ENCODE measurements around the gene BIN2.
"Not testable (repeated sequence)": the region's sequence is repeated elsewhere in the genome, so short reads cannot be mapped to it uniquely, and the experiment has no call there.

The BIN2 gene

GRCh38 chr12:51293696-51294095 lies 30.3 kb downstream of the BIN2 start:
- no peak for DNase-seq (ENCODE audit: low read depth)
- H3K4me3 ChIP-seq (ENCODE audit: low read length), result no peak overlapping the region
- TF ChIP-seq, protein P1, sequence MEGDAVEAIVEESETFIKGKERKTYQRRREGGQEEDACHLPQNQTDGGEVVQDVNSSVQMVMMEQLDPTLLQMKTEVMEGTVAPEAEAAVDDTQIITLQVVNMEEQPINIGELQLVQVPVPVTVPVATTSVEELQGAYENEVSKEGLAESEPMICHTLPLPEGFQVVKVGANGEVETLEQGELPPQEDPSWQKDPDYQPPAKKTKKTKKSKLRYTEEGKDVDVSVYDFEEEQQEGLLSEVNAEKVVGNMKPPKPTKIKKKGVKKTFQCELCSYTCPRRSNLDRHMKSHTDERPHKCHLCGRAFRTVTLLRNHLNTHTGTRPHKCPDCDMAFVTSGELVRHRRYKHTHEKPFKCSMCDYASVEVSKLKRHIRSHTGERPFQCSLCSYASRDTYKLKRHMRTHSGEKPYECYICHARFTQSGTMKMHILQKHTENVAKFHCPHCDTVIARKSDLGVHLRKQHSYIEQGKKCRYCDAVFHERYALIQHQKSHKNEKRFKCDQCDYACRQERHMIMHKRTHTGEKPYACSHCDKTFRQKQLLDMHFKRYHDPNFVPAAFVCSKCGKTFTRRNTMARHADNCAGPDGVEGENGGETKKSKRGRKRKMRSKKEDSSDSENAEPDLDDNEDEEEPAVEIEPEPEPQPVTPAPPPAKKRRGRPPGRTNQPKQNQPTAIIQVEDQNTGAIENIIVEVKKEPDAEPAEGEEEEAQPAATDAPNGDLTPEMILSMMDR (conservative IDR thresholded peaks at IDR 0.05; ENCODE audit: low read depth, low read length), result no peak

- not testable (repeated sequence) for H3K4me3 ChIP-seq (ENCODE audit: low read length); DNase-seq (ENCODE audit: low read depth)
These were observed 32.1 kb downstream of the BIN2 start for GRCh38 chr12:51291603-51292513.

DNA sequence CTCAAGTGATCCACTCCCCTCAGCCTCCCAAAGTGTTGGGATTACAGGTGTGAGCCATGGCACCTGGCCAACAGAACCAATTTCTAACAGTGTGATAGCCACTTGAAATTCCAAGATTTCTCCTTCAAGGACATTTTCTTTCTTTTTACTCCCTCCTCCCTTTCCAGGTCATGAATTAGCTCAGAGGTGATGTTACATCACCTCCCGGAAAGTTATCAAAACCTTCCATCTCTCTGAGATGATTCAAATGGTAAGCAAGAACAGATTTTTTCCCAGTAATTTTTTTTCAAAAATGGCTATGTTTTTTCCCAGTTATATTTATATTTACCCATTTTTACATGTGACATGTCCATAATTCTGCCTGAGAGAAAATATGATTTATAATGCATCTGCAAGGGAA lies 38.1 kb downstream of the BIN2 start:
- no peak for DNase-seq (ENCODE audit: low read depth)
- TF ChIP-seq, protein P1 (conservative IDR thresholded peaks at IDR 0.05; ENCODE audit: low read depth, low read length), result no peak
- no peak overlapping the region for H3K4me3 ChIP-seq (ENCODE audit: low read length)

DNA sequence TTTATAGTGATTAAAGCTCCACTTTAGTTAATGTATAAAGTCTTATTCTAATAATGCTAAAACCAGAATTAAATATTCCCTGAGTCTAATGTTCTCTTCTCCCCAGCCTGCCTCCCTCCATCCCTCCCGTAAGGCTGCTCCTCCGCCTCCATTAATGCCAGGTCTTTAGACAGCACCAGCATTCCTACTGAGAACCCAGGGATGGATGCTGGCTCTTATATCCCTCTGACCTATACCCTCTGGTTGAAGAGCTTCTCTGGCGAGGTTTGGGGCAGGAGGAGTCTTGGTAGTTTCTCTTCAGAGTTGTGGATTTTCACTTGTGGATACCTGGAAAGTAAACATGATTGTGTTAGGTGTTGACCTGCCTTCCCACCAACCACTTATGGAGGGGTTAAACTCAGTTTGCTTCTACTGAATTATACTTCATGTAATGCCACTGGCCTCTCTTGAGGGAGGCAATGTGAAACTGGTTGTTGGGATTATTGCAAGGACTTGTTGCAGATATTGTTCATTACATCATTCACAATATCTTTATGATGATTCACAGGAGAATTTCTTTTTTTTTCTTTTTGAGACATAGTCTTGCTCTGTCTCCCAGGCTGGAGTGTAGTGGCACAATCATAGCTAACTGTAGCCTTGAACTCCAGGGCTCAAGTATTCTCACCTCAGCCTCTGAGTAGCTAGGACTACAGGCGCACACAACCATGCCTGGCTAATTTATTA lies 42.6 kb downstream of the BIN2 start:
- DNase-seq (ENCODE audit: low read depth), result no peak
- no peak overlapping the region for H3K4me3 ChIP-seq (ENCODE audit: low read length)
- TF ChIP-seq, protein P1 (conservative IDR thresholded peaks at IDR 0.05; ENCODE audit: low read depth, low read length), result no peak

DNA sequence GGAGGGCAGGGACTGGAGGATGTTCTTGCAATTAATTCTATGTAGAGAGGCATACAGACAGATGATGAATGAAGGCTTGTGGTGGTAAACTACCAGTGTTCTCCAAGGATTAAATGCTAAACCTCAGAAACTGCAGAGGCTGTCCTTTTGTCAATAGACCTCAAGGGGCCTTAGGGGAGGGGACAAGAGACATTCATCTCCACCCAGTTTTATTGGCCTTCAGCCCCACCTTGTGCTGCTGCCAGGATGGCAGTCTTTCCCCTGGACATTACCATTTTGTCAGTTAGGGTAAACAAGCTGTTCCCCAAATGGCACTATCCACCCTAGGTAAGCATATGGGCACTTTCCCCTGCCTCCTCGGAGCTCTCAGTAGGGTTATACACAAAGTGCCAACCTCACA lies 48.9 kb downstream of the BIN2 start:
- DNase-seq (ENCODE audit: low read depth), result no peak
- no peak overlapping the region for H3K4me3 ChIP-seq (ENCODE audit: low read length)
- TF ChIP-seq, protein P1 (conservative IDR thresholded peaks at IDR 0.05; ENCODE audit: low read depth, low read length), result no peak

DNA sequence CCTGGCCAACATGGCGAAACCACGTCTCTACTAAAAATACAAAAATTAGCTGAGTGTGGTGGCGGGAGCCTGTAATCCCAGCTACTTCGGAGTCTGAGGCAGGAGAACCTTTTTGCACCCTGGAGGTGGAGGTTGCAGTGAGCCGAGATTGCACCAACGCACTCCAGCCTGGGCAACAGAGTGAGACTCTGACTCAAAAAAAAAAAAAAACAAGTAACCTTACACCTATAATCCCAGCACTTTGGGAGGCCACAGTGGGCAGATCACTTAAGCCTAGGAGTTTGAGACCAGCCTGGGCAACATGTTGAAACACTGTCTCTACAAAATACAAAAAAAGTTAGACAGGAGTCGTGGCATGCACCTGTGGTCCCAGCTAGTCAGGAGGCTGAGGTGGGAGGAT lies 51.2 kb downstream of the BIN2 start:
- not testable (repeated sequence) for H3K4me3 ChIP-seq (ENCODE audit: low read length); DNase-seq (ENCODE audit: low read depth)

DNA sequence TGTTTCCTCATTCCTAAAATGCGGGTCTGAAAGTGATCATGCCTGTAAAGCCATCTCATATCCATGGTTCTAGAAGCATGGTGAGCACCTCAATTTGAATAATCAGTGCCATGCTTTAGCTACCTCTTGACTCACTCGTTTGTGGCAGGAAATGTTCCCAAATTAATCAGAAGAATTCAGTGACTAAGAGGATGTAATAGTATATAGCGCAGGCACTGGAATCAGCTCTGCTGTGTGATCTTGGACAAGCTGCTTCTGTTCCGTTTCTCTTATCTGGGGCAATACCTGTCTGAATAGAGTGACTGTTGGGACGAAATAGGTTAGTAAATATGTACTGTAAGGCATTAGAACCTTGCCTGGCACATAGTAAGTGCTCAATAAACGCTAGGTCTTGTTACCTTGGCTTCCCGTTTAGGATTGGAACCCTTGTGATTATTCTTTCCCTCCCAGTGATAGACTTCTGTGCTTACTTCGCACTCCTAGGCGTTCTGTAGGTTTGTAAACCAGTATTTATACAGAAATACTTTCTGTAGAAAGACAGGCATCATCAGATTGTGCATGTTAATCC lies 52.9 kb downstream of the BIN2 start:
- DNase-seq (ENCODE audit: low read depth), result no peak
- TF ChIP-seq, protein P1 (conservative IDR thresholded peaks at IDR 0.05; ENCODE audit: low read depth, low read length), result no peak
- peak overlapping the region; percentile 60 for H3K4me3 ChIP-seq (ENCODE audit: low read length)

Measured in retinal pigment epithelial cell (primary cell).